ENCODE measurements around the gene RPP21. TPM values are rescaled to one million over a fixed set of nuclear protein-coding genes. Genes with fewer than 3 reads are reported as not detected.

The RPP21 gene
- total RNA-seq: 15.8 and 34.7 TPM in 2 replicates

DNA sequence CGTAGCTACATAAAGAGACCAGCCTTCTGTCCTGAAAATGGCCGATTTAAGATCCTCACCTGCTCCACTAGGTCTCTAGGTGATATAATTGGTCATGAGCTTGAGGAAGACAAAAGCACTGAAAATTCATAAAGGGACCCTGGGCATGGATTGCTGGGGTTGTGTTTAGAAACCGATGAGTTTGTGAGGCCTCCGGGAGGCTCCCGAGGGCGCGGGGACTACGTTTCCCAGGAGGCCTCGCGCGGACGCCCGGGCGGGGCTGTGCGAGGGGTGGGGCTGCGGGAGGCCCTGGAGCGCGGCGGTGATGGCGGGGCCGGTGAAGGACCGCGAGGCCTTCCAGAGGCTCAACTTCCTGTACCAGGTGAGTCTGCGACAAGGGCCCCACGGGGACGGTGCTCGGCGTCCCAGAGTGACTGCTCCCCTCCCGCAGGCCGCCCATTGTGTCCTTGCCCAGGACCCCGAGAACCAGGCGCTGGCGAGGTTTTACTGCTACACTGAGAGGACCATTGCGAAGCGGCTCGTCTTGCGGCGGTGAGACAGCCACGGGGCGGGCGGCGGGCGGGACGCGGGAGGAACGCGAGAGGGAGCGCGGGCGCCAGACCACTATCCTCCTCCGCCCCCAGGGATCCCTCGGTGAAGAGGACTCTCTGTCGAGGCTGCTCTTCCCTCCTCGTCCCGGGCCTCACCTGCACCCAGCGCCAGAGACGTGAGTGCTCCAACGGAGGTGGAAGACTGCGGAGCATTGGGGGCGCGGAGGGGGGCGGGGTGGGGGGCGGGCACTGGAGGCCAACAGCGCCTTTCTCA is at the start of gene RPP21:
TSS of gene RPP21 (plus strand) at position 289 of the 804 bp plus-strand sequence. CDS start at position 305, 16 bp downstream.
- peak; percentile 53 for DNase-seq (ENCODE audit: low read depth)

DNA sequence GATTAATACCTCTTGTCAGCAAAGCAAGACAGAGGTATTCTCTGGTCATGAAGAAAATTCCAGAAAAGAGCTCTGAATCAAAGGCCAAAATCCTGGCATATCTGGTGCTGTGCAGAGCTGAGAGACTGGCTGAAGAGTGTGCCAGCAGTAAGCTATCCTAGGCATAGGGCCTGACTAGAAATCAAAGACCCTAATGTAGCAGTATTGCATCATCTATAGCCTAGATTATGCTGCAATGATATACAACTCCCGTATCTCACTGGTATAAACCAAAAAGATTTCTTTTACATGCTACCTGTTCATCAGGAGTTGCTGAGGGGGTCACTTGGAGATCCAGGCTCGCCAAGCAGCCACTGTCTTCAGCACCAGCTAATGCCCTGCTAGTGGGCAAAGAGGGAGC is 49.1 kb upstream of the RPP21 start:
- no peak for DNase-seq (ENCODE audit: low read depth)

DNA sequence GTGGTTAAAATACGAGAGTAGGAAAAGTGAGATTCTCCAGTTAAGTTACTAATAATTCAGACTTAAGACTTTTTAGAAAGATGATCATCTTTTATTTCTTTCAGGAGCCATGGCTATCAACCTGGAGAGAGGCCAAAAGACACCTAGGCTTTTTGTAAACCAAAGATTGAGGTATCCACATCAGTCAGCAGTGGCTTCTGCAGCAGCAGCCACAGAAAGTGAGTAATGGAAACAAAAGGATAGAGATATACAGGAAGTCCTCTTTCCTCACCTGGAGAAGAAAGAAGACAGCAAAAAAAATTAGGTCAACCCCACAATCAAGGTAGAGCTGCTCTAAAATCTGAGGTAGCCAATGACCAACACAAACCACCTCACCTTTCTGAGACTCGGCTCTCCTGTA is 41.0 kb upstream of the RPP21 start:
- DNase-seq (ENCODE audit: low read depth): no peak

DNA sequence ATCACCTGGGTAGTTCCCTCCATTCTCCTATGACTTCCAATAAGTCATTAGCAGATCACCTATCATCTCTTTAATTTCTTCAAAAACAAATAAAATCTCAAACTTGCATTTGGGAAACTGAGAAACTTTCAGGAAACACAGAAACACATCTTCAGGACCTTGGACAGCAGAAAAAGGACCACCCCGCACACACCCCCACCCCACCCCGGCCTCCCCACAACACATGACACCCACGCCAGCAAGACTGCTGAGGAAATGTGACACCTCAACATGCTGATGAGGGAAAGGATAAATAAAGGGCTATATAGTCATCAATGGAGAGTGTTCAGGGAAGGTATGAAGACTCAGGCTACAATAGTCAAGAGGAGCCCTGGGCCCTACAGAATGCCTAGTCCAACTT is 33.9 kb upstream of the RPP21 start:
- DNase-seq (ENCODE audit: low read depth): no peak

DNA sequence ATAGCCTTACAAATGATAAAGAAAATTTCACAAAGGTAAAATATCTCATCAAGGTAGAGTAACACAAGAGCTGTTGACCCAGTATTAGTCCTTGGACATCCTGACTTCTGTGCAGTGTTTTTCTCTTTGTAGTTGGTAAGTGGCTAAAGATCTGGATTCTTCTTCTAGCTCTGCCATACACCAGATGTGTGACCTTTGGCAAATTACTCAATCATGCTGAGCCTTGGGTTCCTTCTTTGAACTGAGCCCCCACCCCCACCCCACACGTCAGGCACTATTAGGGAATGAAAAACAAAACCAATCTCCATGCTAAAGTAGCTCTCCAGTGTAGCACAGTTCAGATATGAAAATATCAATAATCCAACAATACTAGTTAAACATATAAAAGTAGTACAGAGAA is 33.3 kb upstream of the RPP21 start:
- no peak for DNase-seq (ENCODE audit: low read depth)

DNA sequence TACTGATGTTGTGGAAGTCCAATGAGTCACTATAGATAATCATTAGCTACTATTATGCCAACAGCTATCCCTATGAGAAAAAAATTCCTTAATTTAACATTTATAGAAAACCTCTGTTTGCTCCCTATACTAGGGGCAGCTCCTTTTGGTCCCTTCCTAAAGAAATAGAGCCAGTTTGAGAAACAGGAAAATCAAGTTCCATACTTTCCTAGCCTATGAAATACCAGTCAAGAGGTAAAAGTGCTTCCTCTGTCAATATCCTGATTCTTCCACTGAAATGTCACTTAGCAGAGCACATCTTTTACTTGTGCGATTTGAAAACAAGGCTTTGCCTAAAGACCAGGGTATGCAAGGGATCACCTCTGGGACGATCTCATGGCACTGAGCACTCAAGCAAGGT is 32.7 kb upstream of the RPP21 start:
- peak; percentile 54 for DNase-seq (ENCODE audit: low read depth)

DNA sequence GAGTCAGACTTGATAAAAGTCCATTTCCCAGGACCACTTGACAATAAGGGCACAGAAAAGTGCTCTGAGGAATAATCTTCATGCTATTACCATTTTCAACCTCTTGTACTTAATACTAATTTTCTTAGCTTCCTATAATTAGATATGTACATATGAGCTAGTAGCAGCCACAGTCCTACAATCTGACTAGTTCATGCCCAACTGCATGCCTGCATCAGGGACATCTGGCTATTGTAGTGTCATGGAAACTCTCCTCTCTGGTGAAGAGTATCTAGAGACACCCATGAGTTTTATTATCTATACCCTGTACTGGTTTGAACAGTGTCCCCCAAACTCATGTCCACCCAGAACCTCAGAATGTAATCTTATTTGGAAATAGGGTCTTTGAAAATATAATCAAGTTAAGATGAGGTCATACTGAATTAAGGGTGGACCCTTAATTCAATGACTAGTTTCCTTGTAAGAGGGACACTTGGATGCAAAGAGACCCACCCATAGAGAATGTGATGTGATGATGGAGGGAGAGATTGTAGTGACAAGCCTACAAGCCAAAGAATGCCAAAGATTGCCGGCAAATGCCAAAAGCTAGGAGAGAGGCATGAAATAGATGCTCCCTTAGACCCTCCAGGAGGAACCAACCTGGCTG is 32.2 kb upstream of the RPP21 start:
- no peak for DNase-seq (ENCODE audit: low read depth)

DNA sequence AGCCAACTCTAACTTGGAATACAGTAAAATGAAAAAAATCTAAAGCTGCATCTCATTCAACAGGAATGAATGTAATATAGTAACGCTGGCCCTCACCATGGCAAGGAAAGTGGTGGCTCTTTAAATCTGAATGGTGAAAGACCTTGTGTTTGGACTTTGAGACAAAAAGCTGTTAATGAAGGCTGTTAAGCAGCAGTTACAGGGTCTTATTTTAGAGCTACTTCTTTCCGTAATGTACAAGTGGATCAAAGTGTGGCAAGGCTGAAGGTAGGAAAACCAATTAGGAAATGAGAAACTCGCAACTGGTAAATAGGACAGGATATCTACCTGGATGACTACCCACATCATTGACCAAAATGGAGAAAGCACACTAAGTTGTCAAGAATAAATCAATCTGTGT is 29.8 kb upstream of the RPP21 start:
- no peak for DNase-seq (ENCODE audit: low read depth)

DNA sequence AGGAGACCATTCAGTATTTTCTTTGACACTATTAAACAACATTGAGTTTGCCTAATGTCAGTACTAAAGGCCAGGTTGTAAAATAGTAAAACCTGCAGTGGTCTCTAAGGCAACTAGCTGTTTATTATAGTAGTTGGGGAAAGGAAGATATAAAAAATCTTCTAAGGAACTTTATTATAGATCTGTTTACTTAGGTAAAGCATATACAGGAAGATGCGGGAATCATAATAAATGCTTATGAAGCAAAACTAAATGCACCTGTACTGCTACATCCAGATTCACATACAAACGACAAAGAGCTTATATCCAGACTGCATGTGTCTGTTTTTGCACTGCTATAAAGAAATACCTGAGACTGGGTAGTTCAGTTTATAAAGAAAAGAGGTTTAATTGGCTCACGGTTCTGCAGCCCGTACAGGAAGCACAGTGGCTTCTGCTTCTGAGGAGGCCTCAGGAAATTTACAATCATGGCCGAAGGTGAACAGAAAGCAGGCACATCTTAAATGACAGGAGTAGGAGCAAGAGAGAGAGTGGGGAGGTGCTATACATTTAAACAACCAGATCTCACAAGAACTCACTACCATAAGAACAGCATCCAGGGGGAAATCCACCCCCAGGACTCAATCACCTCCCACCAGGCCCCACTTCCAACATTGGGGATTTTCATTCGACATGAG is 26.9 kb upstream of the RPP21 start:
- DNase-seq (ENCODE audit: low read depth): no peak

DNA sequence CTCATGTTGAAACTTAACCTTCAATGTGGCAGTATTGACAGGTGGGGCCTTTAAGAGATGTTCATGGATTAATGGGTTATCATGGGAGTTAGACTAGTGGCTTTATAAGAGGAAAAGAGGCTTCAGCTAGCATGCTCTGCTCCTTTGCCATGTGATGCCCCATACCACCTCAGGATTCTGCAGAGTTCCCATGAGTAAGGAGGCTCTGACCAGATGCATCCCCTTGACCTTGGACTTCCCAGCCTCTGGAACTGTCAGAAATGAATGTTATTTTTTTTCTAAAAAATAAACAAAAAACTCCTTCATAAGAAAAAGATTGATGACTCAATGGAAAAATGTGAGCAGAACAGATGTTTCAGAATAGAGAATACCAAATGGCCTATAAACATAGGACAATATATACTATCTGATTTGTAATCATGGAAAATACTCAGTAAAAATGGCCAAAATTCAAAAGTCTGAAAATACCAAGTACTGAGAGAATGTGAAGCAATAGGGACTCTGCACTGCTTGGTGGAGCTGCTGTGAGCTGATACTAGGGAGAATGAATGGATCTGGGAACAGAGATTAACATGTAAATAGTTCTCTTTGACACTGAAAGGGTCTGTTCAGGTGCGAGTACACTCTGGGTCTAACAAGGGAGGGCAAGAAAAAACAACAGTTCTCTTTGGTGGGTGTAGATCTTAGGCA is 25.7 kb upstream of the RPP21 start:
- DNase-seq (ENCODE audit: low read depth): no peak

DNA sequence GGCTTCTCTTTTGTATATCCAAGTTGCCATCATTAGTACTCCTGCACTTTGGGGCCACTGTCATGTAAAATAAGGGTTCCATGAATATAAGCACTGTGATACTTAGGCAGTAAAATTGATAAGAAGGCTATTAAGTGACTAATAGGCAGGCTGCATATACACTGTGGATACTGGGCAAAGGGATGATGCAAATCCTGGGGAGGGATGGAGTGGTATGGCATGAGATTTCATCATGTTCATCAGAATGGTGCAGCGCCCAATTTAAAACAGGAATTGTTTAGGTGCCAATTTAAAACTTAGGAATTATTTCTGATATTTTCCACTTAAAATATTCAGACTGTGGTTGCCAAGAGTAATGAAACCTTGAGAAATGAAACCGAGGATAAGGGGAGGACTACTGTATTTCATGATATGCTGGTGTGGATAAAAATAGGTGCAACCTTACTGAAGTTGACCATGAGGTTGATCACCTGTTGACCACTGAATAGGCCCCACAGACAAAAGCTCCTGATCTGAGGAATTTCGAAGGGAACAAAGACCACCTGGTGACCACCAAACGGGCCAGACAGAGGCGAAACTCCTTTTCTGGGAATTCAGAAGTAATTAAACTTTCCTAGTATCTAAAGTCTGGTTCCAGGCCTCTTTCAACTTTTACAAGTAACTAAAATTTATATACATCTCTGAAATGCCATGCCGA is 23.1 kb upstream of the RPP21 start:
- no peak for DNase-seq (ENCODE audit: low read depth)

DNA sequence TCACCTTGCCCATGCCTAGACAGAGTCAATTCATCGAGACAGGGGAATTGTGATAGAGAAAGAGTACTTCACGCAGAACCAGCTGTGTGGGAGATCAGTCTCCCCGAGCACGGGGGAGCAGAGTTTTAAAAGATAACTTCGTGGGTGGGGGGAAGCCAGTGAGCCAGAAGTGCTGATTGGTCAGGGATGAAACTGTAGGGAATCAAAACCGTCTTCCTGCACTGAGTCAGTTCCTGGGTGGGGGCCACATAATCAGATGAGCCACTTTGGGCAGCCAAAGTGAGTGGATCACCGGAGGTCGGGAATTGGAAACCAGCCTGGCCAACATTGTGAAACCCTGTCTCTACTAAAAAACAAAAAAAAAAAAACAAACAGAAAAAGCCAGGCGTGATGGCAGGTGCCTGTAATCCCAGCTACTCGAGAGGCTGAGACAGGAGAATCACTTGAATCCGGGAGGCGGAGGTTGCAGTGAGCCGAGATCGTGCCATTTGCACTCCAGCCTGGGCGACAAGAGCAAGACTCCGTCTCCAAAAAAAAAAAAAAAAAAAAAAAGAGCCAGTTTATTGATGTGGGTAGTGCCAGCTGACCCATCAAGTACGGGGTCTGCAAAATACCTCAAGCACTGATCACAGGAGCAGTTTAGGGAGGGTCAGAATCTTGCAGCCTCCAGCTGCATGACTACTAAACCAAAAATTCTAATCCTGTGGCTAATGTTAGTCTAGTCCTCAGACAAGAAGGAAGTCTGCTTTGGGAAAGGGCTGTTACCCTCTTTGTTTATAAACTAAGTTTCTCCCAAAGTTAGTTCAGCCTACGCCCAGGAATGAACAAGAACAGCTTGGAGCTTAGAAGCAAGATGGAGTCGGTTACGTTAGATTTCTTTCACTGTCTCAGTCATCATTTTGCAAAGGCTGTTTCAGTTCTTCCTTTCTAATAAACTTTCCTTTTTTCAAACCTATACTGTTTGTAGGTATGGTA is 22.1 kb upstream of the RPP21 start:
- no peak for DNase-seq (ENCODE audit: low read depth)

DNA sequence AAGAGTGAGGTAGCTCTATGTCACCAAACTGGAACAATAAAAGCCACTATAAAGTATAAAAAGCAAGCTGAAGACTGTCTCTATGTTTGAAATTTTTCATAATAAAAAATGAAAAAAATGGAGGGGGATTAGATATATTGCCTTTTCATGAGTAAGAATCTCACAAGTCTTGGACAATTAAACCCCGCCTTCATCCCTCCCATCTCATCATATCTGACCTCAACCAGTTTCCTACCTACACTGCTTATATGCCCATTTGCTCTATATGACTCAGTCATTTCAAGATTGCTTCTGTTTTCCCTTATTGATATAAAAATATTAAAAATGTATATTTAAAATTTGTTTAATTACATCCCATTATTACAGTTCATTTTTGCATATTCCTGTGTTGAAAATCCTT is 21.1 kb upstream of the RPP21 start:
- no peak for DNase-seq (ENCODE audit: low read depth)

DNA sequence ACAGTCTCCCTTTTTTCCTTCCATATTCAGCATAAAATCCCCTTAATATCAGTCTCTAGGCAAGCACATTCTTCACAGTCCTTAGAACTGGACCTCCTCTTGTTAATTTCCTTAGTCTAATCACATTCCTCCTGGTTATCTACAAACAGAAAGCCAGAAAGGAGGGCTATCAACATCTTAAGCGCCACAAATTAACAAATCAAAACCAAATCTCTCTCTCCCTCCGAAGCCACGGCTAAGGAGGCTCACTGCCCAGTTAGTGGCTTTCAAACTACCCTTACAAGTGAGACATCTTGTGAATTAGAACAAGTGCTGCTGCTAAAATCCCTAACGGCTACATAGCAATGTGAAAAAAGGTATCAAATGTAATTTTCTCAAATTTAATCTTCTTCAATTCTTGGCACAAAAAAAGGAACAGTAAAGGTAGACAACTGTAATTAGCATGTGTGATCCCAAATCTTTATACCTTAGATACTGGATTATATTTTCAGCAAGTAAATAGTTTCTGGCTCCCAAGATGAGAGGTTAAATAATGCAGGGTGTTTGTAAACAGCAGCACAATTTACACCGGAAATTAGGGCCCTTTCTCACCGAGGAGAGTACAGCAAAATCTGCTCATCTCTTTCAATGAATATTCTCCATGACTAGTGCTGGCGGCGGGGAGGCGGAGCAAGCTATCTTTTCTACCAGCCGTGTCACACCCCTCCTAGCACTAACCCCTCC is 19.6 kb upstream of the RPP21 start:
- peak; percentile 38 for DNase-seq (ENCODE audit: low read depth)

DNA sequence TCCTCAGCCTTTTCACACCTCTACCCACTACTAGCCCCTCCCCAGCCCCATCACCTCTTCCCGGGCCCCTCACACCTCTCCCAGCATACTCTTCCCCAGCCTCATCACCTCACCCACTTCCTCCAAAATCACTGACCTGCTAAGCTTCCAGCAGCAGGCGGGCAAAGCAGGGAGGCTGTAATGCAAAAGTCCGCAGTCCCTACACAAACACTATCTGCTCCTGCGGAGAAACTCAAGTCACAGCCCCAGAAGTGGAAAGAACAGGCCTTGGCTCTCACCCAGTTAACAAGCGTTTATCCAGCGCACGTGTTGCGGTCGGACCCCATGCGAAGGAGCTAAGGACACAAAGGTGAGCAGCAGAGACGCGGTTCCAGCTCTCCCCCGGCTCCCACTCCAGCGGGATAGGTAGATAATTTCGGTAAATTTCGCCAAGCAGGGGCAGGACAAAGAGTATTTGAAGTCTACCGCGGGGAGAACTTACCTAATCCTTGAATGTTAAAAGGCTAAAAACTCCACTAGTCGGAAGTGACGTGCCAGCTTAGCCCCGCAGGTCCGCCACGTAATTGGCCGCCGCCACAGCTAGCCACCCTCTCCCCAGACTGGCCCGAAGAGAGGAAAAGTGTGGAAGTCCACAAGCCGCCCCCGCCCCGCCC is 19.0 kb upstream of the RPP21 start:
- peak; percentile 68 for DNase-seq (ENCODE audit: low read depth)

DNA sequence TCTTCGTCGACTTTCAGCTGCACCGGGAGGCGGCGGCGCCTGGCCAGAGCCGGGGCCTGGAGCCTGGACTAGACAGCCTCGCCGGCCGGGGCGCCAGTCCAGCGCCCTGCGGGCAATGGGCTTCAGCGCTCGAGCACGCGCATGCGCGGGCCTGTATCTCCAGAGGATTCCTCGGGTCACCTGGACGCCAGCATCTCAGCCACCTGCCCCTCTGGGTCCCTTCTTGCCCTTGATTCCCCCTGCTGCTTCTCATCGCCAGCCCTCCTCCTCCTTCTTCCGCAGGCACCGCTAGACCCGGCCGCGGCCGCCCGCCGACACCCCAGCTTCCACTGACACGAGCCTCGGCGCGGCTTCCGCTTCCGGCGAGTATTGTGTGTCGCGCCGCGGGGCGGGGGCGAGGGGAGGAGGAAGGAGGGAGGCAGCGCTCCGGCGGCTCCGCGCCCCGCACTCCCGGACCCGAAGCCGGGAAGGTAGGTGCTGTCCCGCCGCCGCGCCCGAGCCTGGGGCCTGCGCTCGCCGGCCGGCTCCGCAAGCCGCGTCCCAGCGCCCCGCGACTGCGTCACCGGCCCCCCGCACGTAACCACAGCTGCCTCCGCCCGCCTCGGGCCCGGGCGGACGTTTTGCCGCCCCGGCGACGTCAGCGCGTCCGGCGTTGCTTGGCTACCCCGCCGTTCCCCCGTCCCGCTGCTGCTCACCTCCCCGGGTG is 18.3 kb upstream of the RPP21 start, which contains the start of gene TRIM39:
TSS of gene TRIM39 (plus strand) at position 402 of the 706 bp plus-strand sequence. CDS start 2,391 bp downstream, outside the sequence.
- no peak for DNase-seq (ENCODE audit: low read depth)

DNA sequence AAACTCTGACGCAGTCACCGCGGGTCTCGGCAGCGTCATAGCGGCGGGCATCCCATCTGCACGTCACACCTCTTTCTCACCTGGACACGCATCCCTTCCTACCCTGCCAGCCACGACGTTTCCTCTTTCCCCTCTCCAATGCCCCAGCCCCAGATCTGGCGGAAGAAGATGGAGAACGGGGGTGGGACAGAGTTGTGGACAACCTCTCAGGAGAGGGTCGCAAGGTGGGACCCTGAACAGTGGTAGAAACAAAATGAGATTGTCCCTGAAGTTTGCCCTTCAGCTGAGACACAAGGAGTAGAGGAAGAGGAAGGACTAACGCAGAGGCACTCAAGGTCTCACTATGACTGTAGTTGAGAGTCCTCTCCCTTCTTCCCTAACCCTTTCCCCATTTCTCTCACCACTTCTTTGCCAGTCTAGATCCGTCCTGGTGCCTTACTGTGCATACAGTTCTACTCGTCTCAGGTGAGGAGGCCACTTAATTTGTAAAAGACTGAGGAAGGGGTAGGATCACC is 17.7 kb upstream of the RPP21 start:
- DNase-seq (ENCODE audit: low read depth): peak; percentile 37

DNA sequence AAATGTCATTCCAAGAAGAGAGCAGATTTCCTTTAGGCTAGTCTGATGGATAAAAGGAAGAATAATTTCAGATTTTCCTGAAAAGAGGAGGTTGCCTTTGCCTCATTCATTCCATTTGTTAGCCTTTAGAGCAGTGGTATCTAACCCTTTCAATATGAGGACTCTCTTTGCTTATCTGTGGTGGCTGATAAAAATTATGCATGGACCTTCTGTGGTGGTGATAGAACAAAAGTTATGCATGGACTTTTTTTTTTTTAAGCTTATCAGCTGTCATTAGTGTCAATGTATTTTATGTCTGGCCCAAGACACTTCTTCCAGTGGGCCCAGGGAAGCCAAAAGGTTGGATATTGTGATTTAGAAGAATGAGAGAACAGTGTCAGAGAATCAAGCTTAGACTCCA is 16.6 kb upstream of the RPP21 start:
- DNase-seq (ENCODE audit: low read depth): no peak

Measured in renal cortical epithelial cell (primary cell).